Measurements from ENCODE around the gene SAFB.

- TF ChIP-seq CTCF (IDR thresholded peaks at IDR 0.05) (no peak), POLR2A (IDR thresholded peaks at IDR 0.05) (no peak)
These were observed 32.6 kb upstream of the SAFB start for GRCh38 chr19:5590151-5590864.

All from ovary (tissue), 3 donors.